Thoracic aorta (tissue), 2 donors: ENCODE measurements around the gene LGALS13. TPM values are rescaled to one million over a fixed set of nuclear protein-coding genes. Genes with fewer than 3 reads are reported as not detected.

ENCODE experiments used
- ATAC-seq: fragments of 150-250 bp; one replicate; pipeline ENCODE4 v1.8.0; 2017; ENCODE audit warnings: low read depth; ENCODE audit not compliant: insufficient number of reproducible peaks, low FRiP score
- DNase-seq: peaks from one replicate; pipeline ENCODE4 v3.0.0-alpha.2; 2020; ENCODE audit warnings: low spot score
- H3K27ac ChIP-seq, 2 donors: fragments of 200-600 bp; sonication (generic); 1 replicate in 1 of 2; 2 replicates in 1 of 2; pipeline ENCODE4 v1.5.1; 2016; ENCODE audit warnings: mild to moderate bottlenecking in 2 of 2, moderate library complexity in 2 of 2
- H3K27me3 ChIP-seq: fragments of 200-600 bp; sonication (generic); replicated peaks from 2 replicates; pipeline ENCODE4 v1.6.0; 2016; ENCODE audit warnings: mild to moderate bottlenecking; ENCODE audit not compliant: insufficient read depth
- H3K36me3 ChIP-seq: fragments of 200-600 bp; sonication (generic); one replicate; pipeline ENCODE4 v1.5.1; 2016
- H3K4me1 ChIP-seq, 2 donors: fragments of 200-600 bp; sonication (generic); 1 replicate in 1 of 2; 2 replicates in 1 of 2; pipeline versions ENCODE4 v1.5.1 to v1.6.0; 2016; ENCODE audit warnings: low read depth in 2 of 2, mild to moderate bottlenecking in 1 of 2; ENCODE audit not compliant: control insufficient read depth in 1 of 2
- H3K4me3 ChIP-seq: fragments of 200-600 bp; sonication (generic); 2 replicates; pipeline ENCODE4 v1.5.1; 2016; ENCODE audit warnings: mild to moderate bottlenecking
- H3K9me3 ChIP-seq: fragments of 200-600 bp; sonication (generic); 2 replicates; pipeline ENCODE4 v1.5.1; 2016
- total RNA-seq, 2 donors: library from RNA; depleted of rRNA; stranded (reverse); fragments of >200 nt; gene quantifications; one replicate each; pipeline versions ENCODE4 v1.1.0 to v1.2.3, GENCODE V29; 2016
- TF ChIP-seq, protein P1 (sequence below): fragments of 200-600 bp; sonication (generic); IDR thresholded peaks from one replicate; pipeline ENCODE4 v1.5.1; 2019; ENCODE audit warnings: antibody characterized with exemption

LGALS13 gene
- total RNA-seq, 2 donors from 2014 or later = not detected

DNA sequence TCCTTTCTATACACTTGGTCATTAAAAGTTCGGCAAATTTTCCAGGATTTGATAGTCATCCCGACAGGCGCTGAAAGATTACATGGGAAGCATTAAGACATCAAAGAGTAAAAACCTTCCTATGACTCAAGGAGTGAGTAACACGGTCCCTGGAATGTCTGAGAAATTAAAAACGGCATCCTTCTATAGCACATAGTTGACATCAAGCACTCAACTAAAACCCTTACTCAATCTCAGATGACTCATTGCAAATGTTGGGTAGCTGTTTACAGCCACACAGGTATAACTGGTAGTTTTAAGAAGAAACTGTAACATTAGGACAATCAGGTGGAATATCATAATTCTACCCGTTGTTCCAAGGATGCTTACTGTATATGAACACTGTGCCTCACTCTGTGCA, 6.4 kb upstream of the LGALS13 start:
- Histone ChIP-seq H3K36me3 (no peaks in the 10 kb centered on the region), H3K9me3 (no peaks in the 10 kb centered on the region), H3K27me3 (no peaks in the 10 kb centered on the region), H3K4me3 (no peak overlapping the region), H3K27ac (no peak overlapping the region), H3K4me1 (no peaks in the 10 kb centered on the region)
- no peak for DNase-seq
- ATAC-seq = no peak
- TF ChIP-seq, protein P1, sequence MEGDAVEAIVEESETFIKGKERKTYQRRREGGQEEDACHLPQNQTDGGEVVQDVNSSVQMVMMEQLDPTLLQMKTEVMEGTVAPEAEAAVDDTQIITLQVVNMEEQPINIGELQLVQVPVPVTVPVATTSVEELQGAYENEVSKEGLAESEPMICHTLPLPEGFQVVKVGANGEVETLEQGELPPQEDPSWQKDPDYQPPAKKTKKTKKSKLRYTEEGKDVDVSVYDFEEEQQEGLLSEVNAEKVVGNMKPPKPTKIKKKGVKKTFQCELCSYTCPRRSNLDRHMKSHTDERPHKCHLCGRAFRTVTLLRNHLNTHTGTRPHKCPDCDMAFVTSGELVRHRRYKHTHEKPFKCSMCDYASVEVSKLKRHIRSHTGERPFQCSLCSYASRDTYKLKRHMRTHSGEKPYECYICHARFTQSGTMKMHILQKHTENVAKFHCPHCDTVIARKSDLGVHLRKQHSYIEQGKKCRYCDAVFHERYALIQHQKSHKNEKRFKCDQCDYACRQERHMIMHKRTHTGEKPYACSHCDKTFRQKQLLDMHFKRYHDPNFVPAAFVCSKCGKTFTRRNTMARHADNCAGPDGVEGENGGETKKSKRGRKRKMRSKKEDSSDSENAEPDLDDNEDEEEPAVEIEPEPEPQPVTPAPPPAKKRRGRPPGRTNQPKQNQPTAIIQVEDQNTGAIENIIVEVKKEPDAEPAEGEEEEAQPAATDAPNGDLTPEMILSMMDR = no peak

DNA sequence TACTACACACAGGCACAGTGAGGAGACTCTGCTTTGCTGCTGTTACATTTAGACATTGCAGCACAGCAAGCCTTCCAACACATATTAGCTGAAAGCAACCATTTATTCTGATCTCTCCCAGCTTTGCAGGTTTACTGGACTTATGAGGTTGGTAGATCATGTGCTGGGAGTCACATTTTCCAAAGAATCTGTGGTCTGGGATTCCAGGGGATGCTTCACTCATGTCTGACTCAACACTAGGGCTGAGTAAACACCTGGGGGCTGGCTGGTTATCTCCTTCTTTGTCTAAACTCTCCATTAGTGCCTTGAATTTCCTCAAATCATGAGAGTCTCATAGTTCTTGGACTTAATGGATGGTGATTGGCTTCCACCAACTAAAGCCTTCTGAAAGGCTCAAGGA, 5.4 kb upstream of the LGALS13 start:
- no peaks in the 10 kb centered on the region for H3K36me3 ChIP-seq
- H3K4me3 ChIP-seq = no peak overlapping the region
- ATAC-seq = no peak
- no peak overlapping the region for H3K27ac ChIP-seq
- TF ChIP-seq, protein P1 = no peak
- no peak for DNase-seq
- H3K9me3 ChIP-seq = no peaks in the 10 kb centered on the region
- H3K4me1 ChIP-seq = no peaks in the 10 kb centered on the region
- no peaks in the 10 kb centered on the region for H3K27me3 ChIP-seq

DNA sequence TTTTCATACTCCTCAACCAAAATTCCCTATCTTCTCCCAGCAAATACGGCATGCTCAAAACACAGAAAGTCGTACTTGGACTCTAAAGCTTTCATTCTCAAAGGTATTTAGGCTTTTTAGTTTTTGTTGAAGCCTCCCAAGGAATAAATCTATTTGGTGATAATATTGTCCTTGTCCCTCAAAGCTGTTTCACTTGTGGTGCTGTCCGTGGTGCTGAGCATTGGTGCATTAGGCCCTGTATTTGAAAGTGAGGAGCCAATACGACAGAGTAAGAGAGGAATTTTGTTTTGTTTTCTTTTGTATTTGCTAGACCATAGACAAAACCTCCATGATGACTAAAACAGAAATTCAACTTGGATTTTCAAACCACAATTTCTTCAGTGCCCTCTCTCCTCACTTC, 3.2 kb upstream of the LGALS13 start:
- no peak overlapping the region for H3K27ac ChIP-seq
- DNase-seq (no peak), ATAC-seq (no peak)
- no peaks in the 10 kb centered on the region for H3K4me1 ChIP-seq
- TF ChIP-seq, protein P1 = no peak
- no peaks in the 10 kb centered on the region for H3K36me3 ChIP-seq
- H3K27me3 ChIP-seq = no peaks in the 10 kb centered on the region
- no peak overlapping the region for H3K4me3 ChIP-seq
- H3K9me3 ChIP-seq = no peaks in the 10 kb centered on the region

DNA sequence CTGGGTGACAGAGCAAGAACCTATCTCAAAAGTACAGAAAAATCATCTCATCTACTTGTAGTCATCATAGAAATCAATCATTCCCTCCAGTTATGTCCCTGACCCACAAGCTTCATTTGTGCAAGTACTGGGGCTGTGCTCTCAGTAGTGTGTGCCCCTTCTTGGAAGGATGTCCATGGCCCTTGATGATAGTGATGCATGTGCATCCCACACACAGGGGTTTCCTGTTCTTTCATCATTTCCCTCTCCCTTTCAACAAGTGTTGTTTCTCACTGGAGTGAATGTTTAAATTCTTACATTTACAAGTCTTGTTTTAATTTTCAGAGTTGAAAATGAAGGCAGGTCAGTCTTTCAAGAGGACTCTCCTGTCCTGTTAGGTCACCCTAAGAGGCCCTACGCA, 1.5 kb downstream of the LGALS13 start:
- TF ChIP-seq, protein P1 = no peak
- Histone ChIP-seq H3K27me3 (no peaks in the 10 kb centered on the region), H3K4me1 (no peaks in the 10 kb centered on the region), H3K9me3 (no peaks in the 10 kb centered on the region), H3K36me3 (no peaks in the 10 kb centered on the region), H3K4me3 (no peak overlapping the region), H3K27ac (no peak overlapping the region)
- ATAC-seq = no peak
- no peak for DNase-seq

DNA sequence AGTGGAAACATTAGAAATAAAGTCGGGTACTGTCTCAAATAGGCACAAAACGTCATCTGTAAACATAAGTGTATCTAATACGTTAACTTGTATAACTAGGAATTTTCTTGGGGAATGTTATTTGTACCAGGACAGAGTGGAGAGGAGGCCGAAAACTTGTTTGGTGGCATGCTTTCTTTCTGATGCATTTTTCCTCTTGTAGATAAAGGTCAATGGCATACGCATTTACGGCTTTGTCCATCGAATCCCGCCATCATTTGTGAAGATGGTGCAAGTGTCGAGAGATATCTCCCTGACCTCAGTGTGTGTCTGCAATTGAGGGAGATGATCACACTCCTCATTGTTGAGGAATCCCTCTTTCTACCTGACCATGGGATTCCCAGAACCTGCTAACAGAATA, 4.7 kb downstream of the LGALS13 start:
- Histone ChIP-seq H3K36me3 (no peaks in the 10 kb centered on the region), H3K27me3 (no peaks in the 10 kb centered on the region), H3K9me3 (no peaks in the 10 kb centered on the region), H3K4me1 (no peaks in the 10 kb centered on the region), H3K27ac (no peak overlapping the region), H3K4me3 (no peak overlapping the region)
- DNase-seq (no peak), ATAC-seq (no peak)
- TF ChIP-seq, protein P1 = no peak
